H1 (cell line): ENCODE data around the gene RGS5. TPM values are rescaled to one million over a fixed set of nuclear protein-coding genes. Genes with fewer than 3 reads are reported as not detected.

ENCODE experiments used
- BCL11A ChIP-seq, 2 experiments: IDR thresholded peaks; one replicate each; pipeline ENCODE4 v1.6.1; 2011; ENCODE audit warnings: low read depth in 2 of 2, low read length in 2 of 2, mild to moderate bottlenecking in 2 of 2
- CHD2 ChIP-seq: IDR thresholded peaks from 2 replicates; pipeline ENCODE4 v1.6.1; 2012; ENCODE audit warnings: low read length, improper control_type of control experiment
- GABPA ChIP-seq: IDR thresholded peaks from 2 replicates; pipeline ENCODE4 v1.6.1; 2011; ENCODE audit warnings: mild to moderate bottlenecking, low read length, moderate library complexity, borderline replicate concordance; ENCODE audit not compliant: insufficient read depth
- KDM4A ChIP-seq: IDR thresholded peaks from one replicate; pipeline ENCODE4 v1.7.1; 2012; ENCODE audit warnings: low read depth, mild to moderate bottlenecking, moderate library complexity, low read length, inconsistent platforms; ENCODE audit not compliant: severe bottlenecking
- POLR2A ChIP-seq, 2 experiments: IDR thresholded peaks; 1 replicate in 1 of 2; 2 replicates in 1 of 2; pipeline ENCODE4 v1.6.1; 2011; ENCODE audit warnings: low read depth in 2 of 2, low read length in 2 of 2, mild to moderate bottlenecking in 2 of 2; ENCODE audit errors: control extremely low read depth in 1 of 2
- RAD21 ChIP-seq, 2 experiments: IDR thresholded peaks in 1 of 2; conservative IDR thresholded peaks in 1 of 2; 2 replicates each; pipeline ENCODE4 v1.6.1; 2011; ENCODE audit warnings: low read depth in 2 of 2, low read length in 2 of 2, improper control_type of control experiment in 1 of 2, inconsistent platforms in 1 of 2, mild to moderate bottlenecking in 1 of 2, moderate library complexity in 1 of 2
- polyA plus RNA-seq, 7 experiments: library from polyadenylated mRNA; depleted of rRNA in 3 of 7; stranded (reverse) in 5 of 7; unstranded in 2 of 7; fragments of >200 nt in 5 of 7; fragments of 200-250 nt in 2 of 7; gene quantifications; 1 replicate in 5 of 7; 2 replicates in 1 of 7; 4 replicates in 1 of 7; pipeline versions ENCODE4 v1.2.1 to v1.2.3, GENCODE V29; 2011 to 2013; ENCODE audit warnings: missing spikeins in 2 of 7, mixed read lengths in 2 of 7
- total RNA-seq: library from RNA; stranded (reverse); fragmentation: NEBNext Ultra II Directional; extraction: Animal tissue kit (Norgen Biotek cat#: 25700); gene quantifications from 2 replicates; pipeline ENCODE4 v1.2.1, GENCODE V29; 2021

Gene RGS5
- total and polyA plus RNA-seq, 2 of the 8 experiments (the other 6 are each of a cell fraction or from before 2014, with no cell fraction given), result 75.5 to 103 TPM

DNA sequence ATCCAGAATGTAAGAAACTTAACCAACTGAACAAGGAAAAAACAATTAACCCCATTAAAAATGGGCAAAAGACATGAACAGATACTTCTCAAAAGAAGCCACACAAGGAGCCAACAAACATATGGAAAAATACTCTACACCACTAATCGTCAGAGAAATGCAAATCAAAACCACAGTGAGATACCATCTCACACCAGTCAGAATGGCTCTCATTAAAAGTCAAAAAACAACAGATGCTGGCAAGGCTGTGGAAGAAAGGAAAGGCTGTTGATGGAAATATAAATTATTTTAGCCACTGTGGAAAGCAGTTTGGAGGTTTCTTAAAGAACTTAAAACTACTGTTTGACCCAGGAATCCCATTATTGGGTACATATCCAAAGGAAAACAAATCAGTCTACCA, 82.3 kb downstream of the RGS5 start (continued):
- TF ChIP-seq CHD2, result no peak
- TF ChIP-seq GABPA, result no peak
- no peak for TF ChIP-seq BCL11A (IDR thresholded peaks at IDR 0.05; ENCODE audit: low read depth in 2 of 2, low read length in 2 of 2)
- no peak for TF ChIP-seq KDM4A
- no peak for TF ChIP-seq POLR2A (IDR thresholded peaks at IDR 0.05; ENCODE audit: control extremely low read depth in 1 of 2, low read depth in 2 of 2, low read length in 2 of 2)
- no peak for TF ChIP-seq RAD21 (IDR thresholded peaks at IDR 0.05 in 1 of 2, conservative IDR thresholded peaks at IDR 0.05 in 1 of 2; ENCODE audit: low read depth in 2 of 2, low read length in 2 of 2)
